GM23248 (cell line): ENCODE results near the gene SEMA4G.

ENCODE experiments used
- EZH2 ChIP-seq: fragments of 200-600 bp; sonication (generic); IDR thresholded peaks from 2 replicates; pipeline ENCODE4 v1.6.1; 2018; ENCODE audit warnings: antibody characterized with exemption, mild to moderate bottlenecking; ENCODE audit not compliant: insufficient read depth, poor library complexity, severe bottlenecking
- EZH2phosphoT487 ChIP-seq: fragments of 200-600 bp; sonication (generic); IDR thresholded peaks from 2 replicates; pipeline ENCODE4 v1.6.1; 2018; ENCODE audit warnings: antibody characterized with exemption, moderate library complexity, mild to moderate bottlenecking, low read depth; ENCODE audit not compliant: insufficient read depth

GRCh38 chr10:100995181-100995580, 25.9 kb downstream of the SEMA4G start:
- no peak for TF ChIP-seq EZH2
- no peak for TF ChIP-seq EZH2phosphoT487
